Prostate gland (tissue), 2 donors: ENCODE results near the gene NDFIP2. TPM values are rescaled to one million over a fixed set of nuclear protein-coding genes. Genes with fewer than 3 reads are reported as not detected.

Experiments
- DNase-seq: peaks from one replicate; pipeline ENCODE4 v3.0.0-alpha.2; 2019; ENCODE audit warnings: low spot score
- H3K27ac ChIP-seq, 2 donors: fragments of 200-600 bp; sonication (generic); 2 replicates each; pipeline ENCODE4 v1.5.1; 2017 to 2019
- H3K27me3 ChIP-seq: fragments of 200-600 bp; sonication (generic); replicated peaks from 2 replicates; pipeline ENCODE4 v1.5.1; 2019; ENCODE audit not compliant: insufficient read depth
- H3K36me3 ChIP-seq, 2 donors: fragments of 200-600 bp; sonication (generic); 1 replicate in 1 of 2; 2 replicates in 1 of 2; pipeline versions ENCODE4 v1.5.1 to v1.8.1; 2017 to 2019
- H3K4me1 ChIP-seq: fragments of 200-600 bp; sonication (generic); replicated peaks from 2 replicates; pipeline ENCODE4 v1.5.1; 2019
- H3K4me3 ChIP-seq, 2 donors: fragments of 200-600 bp; sonication (generic); 2 replicates each; pipeline ENCODE4 v1.5.1; 2017 to 2019
- H3K9me3 ChIP-seq: fragments of 200-600 bp; sonication (generic); 2 replicates; pipeline ENCODE4 v1.5.1; 2017
- POLR2A ChIP-seq: fragments of 450-650 bp; IDR thresholded peaks from one replicate; pipeline ENCODE4 v1.6.1; 2016; ENCODE audit warnings: antibody characterized with exemption, mild to moderate bottlenecking
- POLR2AphosphoS5 ChIP-seq: sonication (generic); formaldehyde crosslinking; IDR thresholded peaks from one replicate; pipeline ENCODE4 v1.6.1; 2017; ENCODE audit warnings: antibody characterized with exemption
- WGBS: methylation state at CpG from one replicate; pipeline ENCODE4 v1.1.5; 2018; 5-methylcytosine and 5-hydroxymethylcytosine counted together
- intact Hi-C: fragments of 100-400 bp; cut with DNase I; formaldehyde crosslinking; loops from one replicate; pipeline ENCODE4 v1.14.2; 2022
- total RNA-seq, 2 donors: library from RNA; depleted of rRNA; stranded (reverse); fragments of >200 nt; gene quantifications; one replicate each; pipeline ENCODE4 v1.1.0, GENCODE V29; 2016
- TF ChIP-seq, protein P1 (sequence below), 4 experiments: fragments of 200-600 bp in 2 of 4; fragments of 450-650 bp in 2 of 4; sonication (generic) in 2 of 4; IDR thresholded peaks; 1 replicate in 3 of 4; 2 replicates in 1 of 4; pipeline ENCODE4 v1.5.1; 2016 to 2019; ENCODE audit warnings: antibody characterized with exemption in 4 of 4, mild to moderate bottlenecking in 2 of 4, moderate library complexity in 2 of 4

The NDFIP2 gene
- total RNA-seq, 2 donors from 2014 or later: 22.2 to 30.8 TPM

DNA sequence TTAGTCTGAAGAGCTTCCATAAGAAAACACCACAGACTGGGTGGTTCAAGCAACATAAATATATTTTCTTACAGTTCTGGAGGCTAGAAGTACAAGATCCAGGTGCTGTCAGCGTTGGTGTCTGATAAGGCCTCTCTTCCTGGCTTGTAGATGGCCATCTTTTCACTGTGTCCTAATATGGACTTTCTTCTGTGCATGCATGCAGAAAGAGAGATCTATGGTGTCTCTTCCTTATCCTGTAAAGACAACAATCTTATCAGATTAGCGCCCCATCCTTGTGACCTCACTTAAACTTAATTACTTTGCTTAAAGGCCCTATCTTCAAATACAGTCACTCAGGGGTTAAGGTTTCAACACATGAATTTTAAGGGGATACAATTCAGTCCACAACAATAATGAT, 14.1 kb upstream of the NDFIP2 start:
- intact Hi-C loops: no loop called here
- Histone ChIP-seq H3K36me3 (no peaks in the 10 kb centered on the region), H3K4me1 (no peaks in the 10 kb centered on the region), H3K27me3 (no peaks in the 10 kb centered on the region), H3K4me3 (no peak overlapping the region), H3K27ac (no peak overlapping the region), H3K9me3 (no peaks in the 10 kb centered on the region)
- no peak for TF ChIP-seq POLR2A
- no peak for DNase-seq
- WGBS: 67% methylated on average over 2 of the region's 2 CpGs

DNA sequence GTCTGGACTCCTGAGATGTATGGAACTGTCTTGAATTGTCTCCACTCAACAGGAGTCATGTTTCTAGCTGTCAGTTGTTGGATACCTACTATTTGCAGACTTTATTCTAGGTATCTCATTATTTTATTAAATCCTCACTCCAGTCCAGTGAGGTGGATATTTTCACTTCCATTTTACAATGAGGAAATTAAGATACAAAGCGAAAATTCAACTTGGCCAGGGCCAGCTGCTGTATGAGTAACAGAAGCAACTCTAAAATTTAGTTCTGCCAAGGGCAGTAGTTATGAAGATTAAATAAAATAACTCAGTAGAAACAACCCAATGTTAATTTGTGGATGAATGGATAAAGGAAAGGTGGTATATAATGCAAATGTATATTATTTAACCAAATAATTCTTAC, 12.6 kb upstream of the NDFIP2 start:
- Histone ChIP-seq H3K36me3 (no peaks in the 10 kb centered on the region), H3K27ac (no peak overlapping the region), H3K27me3 (no peaks in the 10 kb centered on the region), H3K4me3 (no peak overlapping the region), H3K9me3 (no peaks in the 10 kb centered on the region), H3K4me1 (no peaks in the 10 kb centered on the region)
- no peak for DNase-seq
- intact Hi-C loops: no loop called here
- WGBS: 89% methylated on average over 1 of the region's 1 CpG
- TF ChIP-seq POLR2AphosphoS5: no peak
- no peak for TF ChIP-seq POLR2A
- TF ChIP-seq, protein P1, sequence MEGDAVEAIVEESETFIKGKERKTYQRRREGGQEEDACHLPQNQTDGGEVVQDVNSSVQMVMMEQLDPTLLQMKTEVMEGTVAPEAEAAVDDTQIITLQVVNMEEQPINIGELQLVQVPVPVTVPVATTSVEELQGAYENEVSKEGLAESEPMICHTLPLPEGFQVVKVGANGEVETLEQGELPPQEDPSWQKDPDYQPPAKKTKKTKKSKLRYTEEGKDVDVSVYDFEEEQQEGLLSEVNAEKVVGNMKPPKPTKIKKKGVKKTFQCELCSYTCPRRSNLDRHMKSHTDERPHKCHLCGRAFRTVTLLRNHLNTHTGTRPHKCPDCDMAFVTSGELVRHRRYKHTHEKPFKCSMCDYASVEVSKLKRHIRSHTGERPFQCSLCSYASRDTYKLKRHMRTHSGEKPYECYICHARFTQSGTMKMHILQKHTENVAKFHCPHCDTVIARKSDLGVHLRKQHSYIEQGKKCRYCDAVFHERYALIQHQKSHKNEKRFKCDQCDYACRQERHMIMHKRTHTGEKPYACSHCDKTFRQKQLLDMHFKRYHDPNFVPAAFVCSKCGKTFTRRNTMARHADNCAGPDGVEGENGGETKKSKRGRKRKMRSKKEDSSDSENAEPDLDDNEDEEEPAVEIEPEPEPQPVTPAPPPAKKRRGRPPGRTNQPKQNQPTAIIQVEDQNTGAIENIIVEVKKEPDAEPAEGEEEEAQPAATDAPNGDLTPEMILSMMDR (IDR thresholded peaks at IDR 0.05): no peak

DNA sequence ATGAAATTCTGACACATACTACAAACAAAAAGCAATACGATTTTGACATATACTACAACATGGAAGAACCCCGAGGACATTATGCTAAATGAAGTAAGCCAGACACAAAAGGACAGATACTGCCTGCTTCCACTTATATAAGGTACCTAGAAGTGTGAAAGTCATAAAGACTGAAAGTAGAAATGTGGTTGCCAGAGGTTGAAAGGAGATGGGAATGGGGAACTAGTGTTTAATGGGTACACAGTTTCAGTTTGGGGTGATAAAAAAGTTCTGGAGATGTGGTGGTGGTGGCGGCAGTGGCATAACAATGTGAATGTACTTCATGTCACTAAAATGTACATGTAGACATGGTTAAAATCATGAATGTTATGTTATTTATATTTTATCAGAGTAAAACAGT, 12.1 kb upstream of the NDFIP2 start:
- no peaks in the 10 kb centered on the region for H3K4me1 ChIP-seq
- no peak overlapping the region for H3K27ac ChIP-seq
- H3K27me3 ChIP-seq: no peaks in the 10 kb centered on the region
- TF ChIP-seq POLR2A: no peak
- TF ChIP-seq, protein P1 (IDR thresholded peaks at IDR 0.05): no peak
- no peak for TF ChIP-seq POLR2AphosphoS5
- no peaks in the 10 kb centered on the region for H3K9me3 ChIP-seq
- H3K4me3 ChIP-seq: no peak overlapping the region
- intact Hi-C loops: no loop called here
- H3K36me3 ChIP-seq: no peaks in the 10 kb centered on the region
- WGBS: 85% methylated on average over 3 of the region's 3 CpGs
- DNase-seq: no peak

DNA sequence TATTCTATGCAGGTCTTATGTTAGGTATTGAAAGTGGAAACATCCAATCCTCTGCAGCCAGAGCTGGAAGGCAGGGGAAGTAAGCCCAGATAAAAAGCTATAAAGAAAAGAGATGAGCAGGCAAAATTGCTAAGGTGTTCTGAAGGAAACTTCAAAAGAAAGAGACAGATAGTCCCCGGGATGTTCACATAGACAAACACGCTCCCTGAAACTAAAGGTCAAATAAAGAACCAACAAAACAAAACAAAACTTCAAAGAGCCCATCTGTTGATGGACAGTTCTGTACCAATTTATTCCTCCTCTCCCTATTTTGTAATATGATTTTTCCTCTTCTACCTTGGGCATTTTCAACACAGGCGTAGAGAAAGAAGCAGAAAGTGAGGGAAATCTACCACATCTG, 11.3 kb upstream of the NDFIP2 start:
- DNase-seq: no peak
- H3K27me3 ChIP-seq: no peaks in the 10 kb centered on the region
- no peak overlapping the region for H3K4me3 ChIP-seq
- no peak overlapping the region for H3K27ac ChIP-seq
- no peaks in the 10 kb centered on the region for H3K36me3 ChIP-seq
- H3K9me3 ChIP-seq: no peaks in the 10 kb centered on the region
- TF ChIP-seq POLR2AphosphoS5: no peak
- no peak for TF ChIP-seq POLR2A
- TF ChIP-seq, protein P1 (IDR thresholded peaks at IDR 0.05): no peak
- intact Hi-C loops: no loop called here
- no peaks in the 10 kb centered on the region for H3K4me1 ChIP-seq
- 84% methylated on average over 3 of the region's 3 CpGs for WGBS

DNA sequence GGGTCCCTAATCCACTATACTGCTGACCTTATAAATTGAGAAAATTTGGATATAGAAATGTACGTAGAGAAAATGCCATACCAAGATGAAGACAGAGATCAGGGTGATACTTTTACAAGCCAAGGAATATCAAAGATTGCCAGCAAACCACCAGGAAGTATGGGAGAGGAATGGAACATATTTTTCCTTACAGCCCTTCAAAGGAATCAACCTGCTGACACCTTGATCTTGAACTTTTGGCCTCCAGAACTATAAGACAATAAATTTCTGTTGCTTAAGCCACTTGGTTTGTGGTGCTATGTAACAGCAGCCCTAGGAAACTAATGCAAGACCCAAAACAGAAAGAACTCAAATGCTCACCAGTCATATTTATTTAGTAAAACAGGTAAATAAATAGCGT, 10.3 kb upstream of the NDFIP2 start:
- H3K36me3 ChIP-seq: no peaks in the 10 kb centered on the region
- H3K27me3 ChIP-seq: no peaks in the 10 kb centered on the region
- no peak overlapping the region for H3K27ac ChIP-seq
- no peaks in the 10 kb centered on the region for H3K9me3 ChIP-seq
- H3K4me1 ChIP-seq: no peaks in the 10 kb centered on the region
- WGBS: 92% methylated on average over 2 of the region's 2 CpGs
- TF ChIP-seq, protein P1 (IDR thresholded peaks at IDR 0.05): no peak
- no peak for TF ChIP-seq POLR2A
- intact Hi-C loops: no loop called here
- no peak overlapping the region for H3K4me3 ChIP-seq
- no peak for DNase-seq
